Hepatic stellate cell (primary cell): ENCODE measurements around the gene NACAD.

Experiments
- DNase-seq: peaks from one replicate; pipeline ENCODE4 v3.0.0; 2011; ENCODE audit warnings: low spot score

NACAD gene

GRCh38 chr7:45088146-45088701 lies 545 bp downstream of the NACAD start:
- no peak for DNase-seq

DNA sequence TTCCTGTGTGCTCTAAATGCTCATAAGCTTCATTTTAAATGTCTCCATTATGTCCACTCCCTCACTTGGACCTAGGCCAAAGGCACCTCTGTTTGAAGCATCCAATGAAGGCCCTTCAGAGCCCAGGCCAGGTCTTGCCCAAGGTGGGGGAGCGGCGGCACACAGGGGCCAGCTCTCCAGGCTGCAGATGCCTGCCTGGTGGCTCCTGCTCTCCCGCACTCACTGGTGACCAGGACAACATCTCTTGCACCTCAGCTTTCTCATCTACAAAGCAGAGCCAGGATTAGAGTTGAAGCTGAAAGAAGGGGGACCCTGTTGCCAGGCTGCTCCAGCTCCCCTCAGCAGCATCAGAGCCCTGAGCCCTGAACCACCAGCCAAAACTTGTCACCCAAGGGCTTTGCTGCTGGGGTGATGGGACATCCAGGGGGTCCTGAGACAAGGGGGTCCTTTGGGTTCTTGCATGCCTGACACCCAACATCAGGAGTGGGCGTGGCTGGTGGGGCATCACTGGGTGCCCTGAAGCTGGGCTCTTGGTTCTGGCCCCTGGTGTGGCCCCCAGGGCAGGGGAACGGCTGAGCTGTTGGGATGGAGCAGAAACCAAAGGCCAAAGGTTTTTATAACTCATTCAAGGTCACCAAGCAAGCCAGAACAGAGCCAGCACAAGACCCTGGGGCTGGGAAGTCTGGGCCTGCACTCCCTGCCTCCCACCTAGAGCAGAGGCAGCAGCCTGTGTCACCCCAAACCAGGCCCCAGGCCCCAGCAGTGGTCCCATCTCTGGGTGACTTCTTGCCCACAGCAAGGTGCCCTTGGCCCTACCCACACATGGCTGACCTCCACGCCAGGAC lies 1.2 kb downstream of the NACAD start:
- DNase-seq, result no peak

DNA sequence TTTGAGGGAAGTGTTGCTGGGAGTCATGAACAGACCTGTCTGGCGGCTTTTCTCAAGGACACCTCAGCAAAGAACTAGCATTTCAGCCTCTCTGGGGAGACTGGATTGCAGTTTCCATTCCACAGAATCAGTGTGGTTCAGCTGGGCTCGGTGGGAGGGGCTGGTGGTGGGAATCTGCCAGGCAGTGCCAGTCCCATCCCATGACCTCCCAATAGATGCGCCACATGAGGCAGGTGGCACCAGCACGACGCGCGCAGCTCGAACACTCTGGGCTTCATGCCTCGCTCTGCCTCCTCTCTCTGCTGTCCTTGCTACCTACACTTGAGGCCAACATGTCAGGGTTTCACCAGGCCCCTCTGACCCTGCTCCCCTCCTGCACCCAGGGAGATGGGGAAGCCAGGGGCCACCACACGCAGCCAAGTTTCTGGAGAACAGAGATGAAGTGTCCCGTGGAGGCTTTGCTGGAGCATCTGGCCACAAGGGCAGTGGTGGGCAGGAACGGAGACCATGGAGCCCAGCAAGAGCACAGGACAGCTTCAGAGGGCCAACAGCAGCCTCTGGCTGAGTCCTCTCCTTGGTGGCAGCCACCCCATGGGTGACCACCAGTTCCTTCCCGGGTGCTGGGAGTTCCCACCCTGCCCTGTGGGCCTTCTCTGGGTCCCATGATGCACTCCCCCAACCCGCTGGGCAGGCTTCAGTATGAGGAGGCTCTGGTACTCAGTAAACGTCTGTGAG lies 2.3 kb downstream of the NACAD start:
- DNase-seq, result no peak

- no peak for DNase-seq
These were observed 3.1 kb downstream of the NACAD start for GRCh38 chr7:45085619-45086200.

- DNase-seq, result no peak
These were observed 3.7 kb downstream of the NACAD start for GRCh38 chr7:45084901-45085618.

DNA sequence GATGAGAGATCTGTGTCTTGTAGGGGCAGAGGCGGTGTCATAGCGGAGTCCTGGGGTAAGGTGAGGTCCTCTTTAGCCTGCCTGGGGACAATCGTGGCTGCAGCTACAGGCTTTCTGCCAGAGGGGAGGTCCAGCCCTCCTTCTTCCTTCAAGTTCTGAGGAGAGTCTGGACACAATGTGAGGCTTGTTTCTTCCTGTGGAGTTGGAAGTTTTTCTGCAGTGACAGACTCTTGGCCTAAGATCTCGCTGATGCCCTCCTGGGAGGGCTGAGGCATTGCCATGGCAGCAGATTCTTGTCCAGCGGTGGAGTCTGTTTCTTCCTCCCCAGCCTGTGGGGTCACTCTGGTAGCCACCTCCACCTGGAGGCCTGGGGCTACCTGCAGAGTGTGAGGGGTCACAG lies 4.4 kb downstream of the NACAD start:
- DNase-seq, result no peak

DNA sequence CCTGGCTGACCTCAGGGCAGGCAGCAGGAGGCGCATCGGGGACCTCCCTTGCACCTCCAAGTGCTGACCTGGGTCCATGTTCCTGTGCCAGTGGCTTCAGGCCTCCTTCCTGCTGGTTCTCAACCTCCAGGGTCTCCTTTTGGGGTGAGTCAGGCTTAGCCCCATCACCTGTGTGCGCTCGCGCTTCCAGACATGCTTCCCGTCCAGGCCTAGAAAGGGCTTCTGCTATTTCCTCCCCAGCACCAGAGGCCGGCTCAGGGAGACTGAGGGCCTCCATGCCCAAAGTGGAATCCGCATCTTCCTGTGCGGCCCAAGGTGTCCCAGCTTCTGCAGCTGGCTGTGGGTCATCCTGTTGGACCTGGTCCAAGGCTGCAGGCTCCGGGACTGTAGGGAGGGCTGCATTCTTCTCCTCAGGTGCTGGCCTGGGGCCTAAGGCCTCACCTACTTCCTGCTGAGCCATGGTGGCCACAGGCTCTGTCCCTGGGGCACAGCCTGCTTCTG lies 5.9 kb downstream of the NACAD start:
- no peak for DNase-seq

DNA sequence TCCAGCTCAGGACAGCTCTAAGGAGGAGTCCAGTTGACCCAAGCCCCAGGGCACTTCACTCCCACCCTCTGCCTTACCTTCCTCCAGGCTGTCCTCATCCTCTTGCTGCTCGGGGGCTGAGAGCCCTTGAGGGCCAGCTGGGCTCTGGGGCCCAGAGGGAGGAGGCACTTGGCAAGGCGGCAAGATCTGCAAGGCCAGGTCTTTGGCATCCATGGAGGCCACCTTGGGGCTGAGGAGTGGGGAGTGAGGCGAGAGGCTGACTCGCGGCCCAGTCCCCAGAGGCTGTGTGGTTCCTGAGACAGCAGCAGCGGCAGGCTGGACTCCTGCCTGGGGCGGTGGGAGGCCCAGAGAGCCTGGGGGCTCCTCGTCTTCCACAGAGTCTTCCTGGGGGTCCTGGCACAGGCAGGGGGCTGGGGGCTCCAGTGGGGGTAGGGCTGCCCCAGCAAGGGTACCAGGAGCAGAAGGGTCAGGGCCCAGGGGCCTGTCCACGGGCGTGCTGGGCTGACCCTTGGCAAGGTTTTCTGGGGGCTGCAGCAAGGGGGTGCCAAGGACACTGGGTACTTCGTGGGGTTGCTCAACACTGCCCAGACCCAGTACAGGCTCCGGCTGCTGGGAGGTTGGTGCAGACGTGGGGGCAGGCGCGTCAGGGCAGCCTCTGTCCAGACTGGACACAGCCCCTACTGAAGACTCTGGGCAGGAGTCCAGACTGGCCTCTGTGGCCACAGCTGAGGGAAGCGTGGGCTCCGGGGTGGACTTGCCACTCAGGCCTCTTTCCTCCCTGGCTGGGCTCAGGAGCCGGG lies 6.5 kb downstream of the NACAD start:
- DNase-seq, result no peak

- DNase-seq, result no peak
These were observed 7.1 kb downstream of the NACAD start for GRCh38 chr7:45081670-45081974.

GRCh38 chr7:45080958-45081669 lies 7.7 kb downstream of the NACAD start:
- no peak for DNase-seq

GRCh38 chr7:45080265-45080957 lies 8.4 kb downstream of the NACAD start:
- no peak for DNase-seq

GRCh38 chr7:45078125-45078681 lies 10.6 kb downstream of the NACAD start:
- DNase-seq, result no peak

- DNase-seq, result no peak
These were observed 11.2 kb downstream of the NACAD start for GRCh38 chr7:45077579-45077978.

DNA sequence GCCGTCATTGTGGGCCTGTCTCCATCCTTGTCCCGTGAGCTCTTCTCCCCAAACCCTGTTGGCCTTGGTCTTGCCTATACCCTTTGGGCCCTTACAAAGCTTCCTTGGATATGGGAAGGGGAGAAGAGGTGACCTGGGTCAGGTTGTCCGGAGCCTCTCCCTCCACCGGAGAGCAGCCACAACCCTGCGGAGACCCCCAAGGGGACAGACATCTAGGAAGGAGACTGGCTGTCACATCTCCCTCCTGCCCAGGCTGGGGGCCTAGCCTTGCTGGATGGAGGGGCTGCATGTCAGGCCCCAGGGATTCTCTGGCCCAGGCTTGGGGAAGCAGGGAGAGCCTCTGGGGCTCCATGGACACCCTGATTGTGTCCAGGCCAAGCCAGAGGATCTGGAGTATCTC lies 11.8 kb downstream of the NACAD start:
- DNase-seq, result no peak

DNA sequence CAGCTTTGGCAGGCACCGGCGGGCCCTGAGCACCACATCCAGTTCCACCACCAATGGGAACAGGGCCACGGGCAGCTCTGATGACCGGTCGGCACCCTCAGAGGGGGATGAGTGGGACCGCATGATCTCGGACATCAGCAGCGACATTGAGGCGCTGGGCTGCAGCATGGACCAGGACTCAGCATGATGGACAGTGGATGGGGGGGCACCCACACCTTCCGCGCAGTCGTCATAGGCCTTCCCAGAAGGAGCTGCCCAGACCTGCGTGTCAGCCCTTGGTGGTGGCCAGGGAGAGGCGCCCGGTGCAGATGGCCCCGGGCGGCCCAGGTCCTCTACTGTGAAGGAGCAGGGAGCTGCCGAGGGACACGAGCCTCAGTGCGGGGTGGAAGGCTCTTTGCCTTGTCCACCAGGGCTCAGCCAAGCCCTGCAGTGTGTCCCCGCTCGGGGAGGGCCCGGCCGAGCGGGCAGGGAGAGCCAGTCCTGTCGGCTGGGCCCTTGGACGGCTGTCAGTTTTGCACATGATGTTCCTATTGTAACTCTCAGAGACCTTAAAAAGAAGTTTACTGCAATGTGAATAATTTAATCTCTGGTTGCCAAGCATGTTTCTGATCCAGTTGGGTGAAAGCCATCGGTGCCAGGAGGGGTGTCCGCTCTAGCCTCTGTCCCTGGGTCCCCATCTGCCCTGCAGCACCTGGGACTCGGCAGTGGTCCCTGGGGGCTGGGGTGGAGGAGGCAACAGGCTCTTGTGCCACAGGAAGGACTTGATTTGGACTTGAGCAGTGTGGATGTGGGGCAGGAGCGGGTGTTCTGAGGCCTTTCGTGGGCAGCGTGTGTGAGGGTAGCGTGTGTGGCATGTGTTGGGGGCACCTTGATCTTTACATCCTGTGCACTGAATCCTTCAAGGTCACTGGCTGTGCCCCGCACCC lies 12.6 kb downstream of the NACAD start:
- no peak for DNase-seq

DNA sequence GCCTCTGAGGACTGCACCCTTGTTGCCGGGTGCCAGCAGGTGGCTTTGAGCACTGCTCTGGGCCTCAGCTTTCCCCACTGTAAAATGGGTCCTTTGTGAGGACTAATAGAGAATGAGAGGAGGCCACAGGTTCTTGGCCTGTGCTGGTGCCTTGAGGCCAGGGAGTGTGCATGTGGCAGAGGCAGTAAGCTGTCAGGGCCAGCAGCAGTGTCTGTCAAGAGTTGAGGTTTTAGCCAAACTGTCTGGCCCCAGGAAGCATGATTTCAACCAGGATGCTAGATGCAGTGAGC lies 13.5 kb downstream of the NACAD start:
- DNase-seq, result no peak

DNA sequence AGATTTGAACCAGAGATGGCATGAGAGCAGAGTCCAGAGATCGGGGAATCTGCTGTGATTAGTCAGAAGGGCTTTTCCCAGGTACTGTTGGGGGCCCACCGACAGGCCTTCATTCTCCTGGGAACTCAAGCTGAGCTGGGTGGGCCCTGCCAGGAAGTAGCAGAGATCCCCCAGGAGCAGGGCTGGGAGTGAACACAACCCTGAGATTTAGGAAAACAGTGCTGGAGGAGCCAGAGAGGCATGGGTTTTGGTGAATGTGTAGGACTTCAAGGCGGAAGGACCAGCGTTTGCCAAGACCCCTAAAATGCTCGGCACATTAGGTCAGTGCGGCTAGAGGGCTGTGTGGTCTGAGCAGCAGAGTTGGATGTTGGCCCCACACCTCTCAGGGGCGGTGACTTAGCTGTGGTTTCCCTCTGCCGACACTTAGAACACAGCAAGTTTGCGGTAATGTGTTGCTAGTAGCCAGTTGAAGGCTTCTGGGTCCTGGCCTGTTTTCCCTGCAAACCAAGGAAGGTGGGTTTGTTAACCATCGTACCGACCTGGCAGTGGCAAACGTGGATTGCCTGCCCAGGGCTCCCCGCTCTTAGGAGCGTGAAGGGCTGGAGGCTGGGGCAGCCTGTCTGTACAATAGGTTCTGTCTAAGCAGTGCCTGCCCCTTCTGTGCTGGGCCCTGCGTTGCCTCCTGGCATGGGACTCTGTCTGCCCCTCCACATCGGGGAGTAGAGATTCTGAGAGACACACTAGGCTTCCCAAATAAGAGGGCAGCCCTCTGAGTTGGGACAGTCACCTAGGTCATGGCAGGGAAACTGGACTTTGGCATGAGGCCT lies 14.0 kb downstream of the NACAD start:
- no peak for DNase-seq
